22Rv1 (cell line): Measurements from ENCODE around the gene PMVK.

Experiments
- H3K27ac ChIP-seq: fragments of 450-650 bp; 2 replicates; pipeline ENCODE4 v1.5.1; 2017
- ZFX ChIP-seq: fragments of 450-650 bp; IDR thresholded peaks from 2 replicates; pipeline ENCODE4 v1.6.1; 2017; ENCODE audit warnings: antibody characterized with exemption, borderline replicate concordance
- TF ChIP-seq, protein P1 (sequence below): fragments of 450-650 bp; IDR thresholded peaks from 2 replicates; pipeline ENCODE4 v1.5.1; 2017; ENCODE audit warnings: mild to moderate bottlenecking

PMVK gene

DNA sequence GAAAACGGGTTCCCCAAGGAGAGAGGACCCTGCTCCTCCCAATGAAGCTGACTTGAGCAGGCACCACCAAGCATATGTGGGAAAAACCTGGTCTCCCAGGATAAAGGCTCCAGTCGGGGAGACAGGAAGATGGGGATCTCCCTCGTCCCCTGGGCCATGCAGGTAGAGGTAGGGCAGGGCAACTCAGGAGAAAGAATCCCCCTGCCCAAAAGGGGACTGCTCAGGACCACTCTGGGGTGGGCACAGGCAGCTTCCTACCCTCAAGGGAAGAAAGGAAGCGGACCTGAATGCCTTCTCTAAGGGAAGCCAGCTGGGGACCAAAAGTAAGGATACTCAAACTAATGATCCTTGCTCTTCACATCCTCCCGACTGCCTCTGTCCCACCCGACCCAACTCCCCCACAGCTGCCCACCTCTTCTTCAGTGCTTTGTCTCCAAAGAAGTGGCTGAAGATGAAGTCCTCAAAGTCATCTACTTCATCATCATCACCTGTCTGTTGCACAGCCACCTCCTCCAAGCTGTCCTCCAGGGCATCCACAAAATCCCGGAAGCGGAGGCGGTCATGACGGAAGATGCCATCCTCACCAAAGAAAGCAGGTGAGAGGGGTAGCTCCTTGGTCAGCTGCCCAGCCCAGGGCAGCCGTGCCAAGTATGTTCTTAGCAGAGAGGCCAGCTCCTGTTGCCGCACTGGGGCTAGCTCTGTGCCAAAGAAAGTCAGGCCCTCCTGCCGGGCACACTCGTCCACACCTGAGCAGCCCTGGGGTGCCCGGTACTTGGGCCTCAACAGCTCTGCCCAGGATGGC lies 8.8 kb upstream of the PMVK start:
- TF ChIP-seq ZFX: no peak
- TF ChIP-seq, protein P1, sequence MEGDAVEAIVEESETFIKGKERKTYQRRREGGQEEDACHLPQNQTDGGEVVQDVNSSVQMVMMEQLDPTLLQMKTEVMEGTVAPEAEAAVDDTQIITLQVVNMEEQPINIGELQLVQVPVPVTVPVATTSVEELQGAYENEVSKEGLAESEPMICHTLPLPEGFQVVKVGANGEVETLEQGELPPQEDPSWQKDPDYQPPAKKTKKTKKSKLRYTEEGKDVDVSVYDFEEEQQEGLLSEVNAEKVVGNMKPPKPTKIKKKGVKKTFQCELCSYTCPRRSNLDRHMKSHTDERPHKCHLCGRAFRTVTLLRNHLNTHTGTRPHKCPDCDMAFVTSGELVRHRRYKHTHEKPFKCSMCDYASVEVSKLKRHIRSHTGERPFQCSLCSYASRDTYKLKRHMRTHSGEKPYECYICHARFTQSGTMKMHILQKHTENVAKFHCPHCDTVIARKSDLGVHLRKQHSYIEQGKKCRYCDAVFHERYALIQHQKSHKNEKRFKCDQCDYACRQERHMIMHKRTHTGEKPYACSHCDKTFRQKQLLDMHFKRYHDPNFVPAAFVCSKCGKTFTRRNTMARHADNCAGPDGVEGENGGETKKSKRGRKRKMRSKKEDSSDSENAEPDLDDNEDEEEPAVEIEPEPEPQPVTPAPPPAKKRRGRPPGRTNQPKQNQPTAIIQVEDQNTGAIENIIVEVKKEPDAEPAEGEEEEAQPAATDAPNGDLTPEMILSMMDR: no peak
- no peak overlapping the region for H3K27ac ChIP-seq

DNA sequence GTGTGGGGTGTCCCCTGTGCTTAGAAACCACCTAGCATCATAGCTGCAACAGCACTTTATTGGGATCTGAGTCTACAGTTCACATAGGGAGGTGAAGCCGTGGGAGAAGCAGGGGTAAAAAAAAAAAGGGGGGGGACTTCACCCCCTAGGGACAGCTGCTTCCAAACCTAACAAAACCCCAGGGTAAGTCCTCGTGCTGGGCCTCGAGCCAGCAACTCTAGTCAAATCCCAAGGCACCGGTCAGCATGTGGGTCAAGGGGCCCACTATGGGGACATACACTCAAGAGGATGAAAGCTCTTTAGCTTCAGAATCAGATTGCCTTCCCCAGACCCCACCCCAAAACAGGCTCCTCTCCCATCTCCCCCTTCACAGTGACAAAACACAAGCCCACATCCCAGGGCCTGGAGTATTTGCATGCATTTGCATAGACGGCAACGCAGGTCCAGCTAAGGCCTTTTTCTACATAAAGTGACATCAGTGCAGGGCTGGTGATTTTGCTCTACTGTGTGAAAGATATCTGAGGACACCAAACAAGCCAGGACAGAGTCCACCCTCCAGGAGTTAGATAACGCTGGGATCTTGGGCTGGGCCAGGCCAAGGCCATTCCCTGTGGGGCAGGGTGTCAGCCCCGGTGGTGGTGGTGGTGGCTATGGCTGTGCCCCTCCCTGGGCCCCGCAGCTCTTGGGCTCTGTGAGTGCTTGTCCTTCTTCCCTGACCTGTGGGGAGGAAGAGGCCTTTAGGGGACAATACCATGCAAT lies 8.1 kb upstream of the PMVK start:
- TF ChIP-seq, protein P1: no peak
- TF ChIP-seq ZFX: no peak

DNA sequence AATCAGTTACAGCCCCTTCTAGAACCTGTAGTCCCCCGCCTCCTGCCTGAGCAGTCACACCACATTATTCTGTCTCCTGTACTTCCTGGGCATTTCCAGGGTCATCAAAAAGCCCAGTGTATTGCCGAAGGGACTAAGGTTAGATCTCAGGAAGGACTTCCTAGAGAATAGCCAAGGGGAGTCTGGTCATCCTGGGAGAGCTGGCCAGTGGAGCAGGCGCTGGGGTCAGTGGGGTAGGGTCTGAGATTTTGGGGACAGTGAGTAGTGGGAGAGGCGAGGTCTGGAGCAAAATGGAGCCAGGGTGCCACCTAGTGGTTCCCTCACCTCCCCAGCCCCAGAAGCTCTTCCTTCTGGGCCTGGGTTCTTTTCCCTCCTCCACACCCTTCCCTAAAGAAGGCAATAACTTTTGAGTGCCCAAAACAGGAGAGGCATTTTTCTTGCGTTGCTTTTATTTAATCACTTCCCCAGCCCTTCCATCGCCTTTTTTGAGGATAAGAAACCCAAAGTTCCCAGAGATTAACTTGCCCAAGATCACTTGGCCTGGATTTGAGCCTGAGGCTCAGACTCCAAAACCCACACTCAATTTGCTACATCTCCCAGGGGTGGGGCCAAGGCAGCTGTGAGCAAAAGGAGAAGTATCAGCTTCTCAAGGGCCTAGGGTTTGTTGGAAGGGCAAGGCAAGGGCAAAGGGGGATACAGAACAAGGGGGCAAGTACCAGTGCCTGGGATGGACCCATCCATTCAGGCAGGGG lies 7.3 kb upstream of the PMVK start:
- H3K27ac ChIP-seq: no peak overlapping the region
- TF ChIP-seq, protein P1: peak; percentile 97
- TF ChIP-seq ZFX: no peak

More for the DNA sequence above, 8.1 kb upstream of the PMVK start:
- H3K27ac ChIP-seq: no peak overlapping the region

DNA sequence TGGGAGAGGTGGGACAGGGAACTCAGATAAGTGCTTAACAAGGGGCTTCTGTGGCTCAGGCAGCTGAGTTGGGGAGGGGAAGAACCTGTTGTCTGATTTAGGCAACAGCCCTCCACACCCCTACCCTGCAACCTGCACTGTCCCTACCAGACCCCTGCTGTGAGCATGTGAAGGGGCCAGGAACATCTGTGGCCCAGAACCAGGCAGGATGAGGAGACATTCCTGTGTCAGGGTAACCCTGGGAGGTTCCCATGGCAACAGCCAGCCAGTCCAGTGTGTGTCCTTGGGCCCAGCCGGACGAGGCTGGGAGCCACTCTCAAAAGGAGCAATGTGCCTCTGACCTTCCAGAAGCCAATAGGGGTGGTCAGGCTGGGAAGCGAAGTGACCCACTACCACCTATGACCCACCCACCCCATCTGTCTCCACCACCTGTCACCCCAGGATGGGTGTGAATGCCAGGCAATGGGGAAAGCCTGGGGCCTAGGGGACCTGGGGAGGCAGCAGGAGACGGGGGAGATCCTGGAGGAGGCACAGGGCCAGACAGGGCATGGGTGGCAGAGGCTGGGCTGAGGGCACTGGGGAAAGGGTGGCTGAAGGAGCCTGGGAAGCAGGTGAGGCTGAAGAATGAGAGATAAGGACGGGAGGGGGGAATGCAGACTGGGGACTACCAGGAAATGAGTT lies 5.0 kb upstream of the PMVK start:
- TF ChIP-seq, protein P1: no peak
- no peak for TF ChIP-seq ZFX
- H3K27ac ChIP-seq: no peak overlapping the region

DNA sequence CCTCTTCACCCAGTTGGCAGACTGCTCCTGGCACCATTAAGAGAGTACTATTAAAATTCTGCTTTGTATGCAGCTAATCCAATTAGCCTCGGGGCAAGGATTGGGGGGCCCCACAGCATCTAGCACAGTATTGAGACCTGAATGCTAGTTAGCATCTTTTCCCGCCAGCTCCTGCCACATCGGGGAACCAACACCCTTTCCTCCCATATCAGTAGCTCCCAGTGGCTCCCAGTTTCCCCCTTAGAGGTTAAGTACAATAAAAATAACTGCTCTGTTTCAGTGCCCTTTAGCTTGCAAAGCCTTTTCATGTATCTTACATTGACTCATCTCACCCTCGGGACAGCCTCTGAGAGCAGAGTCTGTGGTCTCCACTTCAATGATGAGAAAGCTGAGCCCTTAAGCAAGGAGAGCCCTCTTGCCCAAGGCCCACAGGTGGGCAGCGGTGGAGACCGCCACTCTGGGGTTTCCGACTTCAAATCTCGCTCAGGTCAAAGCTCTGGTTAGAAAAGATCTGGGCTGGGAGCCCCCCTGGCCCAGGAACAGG lies 4.2 kb upstream of the PMVK start:
- no peak for TF ChIP-seq ZFX
- TF ChIP-seq, protein P1: no peak
- no peak overlapping the region for H3K27ac ChIP-seq

DNA sequence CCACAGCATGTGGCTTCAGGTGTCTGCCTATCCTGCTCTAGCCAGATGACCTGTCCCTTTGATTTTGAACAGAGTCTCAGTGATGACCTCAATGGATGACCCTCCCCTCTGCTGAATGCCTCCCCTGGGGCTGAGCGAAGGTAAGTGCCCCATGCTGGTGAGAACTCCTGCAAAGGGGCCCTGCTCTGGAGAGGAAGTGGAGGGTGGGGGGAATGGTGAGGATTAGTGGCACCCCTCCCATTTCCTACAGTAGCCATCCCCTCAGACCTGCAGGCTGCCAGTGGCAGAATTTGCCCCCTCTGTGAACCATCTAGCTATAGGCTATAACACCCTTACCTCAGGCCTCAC lies 3.7 kb upstream of the PMVK start:
- TF ChIP-seq ZFX: no peak
- TF ChIP-seq, protein P1: no peak
- H3K27ac ChIP-seq: no peak overlapping the region
